WI38 (cell line): Measurements from ENCODE around the gene NXPH4.

Experiments used
- H3K4me3 ChIP-seq: 2 replicates; pipeline ENCODE4 v1.5.1; 2011; ENCODE audit warnings: low read depth, mild to moderate bottlenecking, control low read depth, low read length
- TF ChIP-seq, protein P1 (sequence below): IDR thresholded peaks from 2 replicates; pipeline ENCODE4 v1.5.1; 2012; ENCODE audit warnings: low read depth, mild to moderate bottlenecking, control low read depth, low read length

The NXPH4 gene

DNA sequence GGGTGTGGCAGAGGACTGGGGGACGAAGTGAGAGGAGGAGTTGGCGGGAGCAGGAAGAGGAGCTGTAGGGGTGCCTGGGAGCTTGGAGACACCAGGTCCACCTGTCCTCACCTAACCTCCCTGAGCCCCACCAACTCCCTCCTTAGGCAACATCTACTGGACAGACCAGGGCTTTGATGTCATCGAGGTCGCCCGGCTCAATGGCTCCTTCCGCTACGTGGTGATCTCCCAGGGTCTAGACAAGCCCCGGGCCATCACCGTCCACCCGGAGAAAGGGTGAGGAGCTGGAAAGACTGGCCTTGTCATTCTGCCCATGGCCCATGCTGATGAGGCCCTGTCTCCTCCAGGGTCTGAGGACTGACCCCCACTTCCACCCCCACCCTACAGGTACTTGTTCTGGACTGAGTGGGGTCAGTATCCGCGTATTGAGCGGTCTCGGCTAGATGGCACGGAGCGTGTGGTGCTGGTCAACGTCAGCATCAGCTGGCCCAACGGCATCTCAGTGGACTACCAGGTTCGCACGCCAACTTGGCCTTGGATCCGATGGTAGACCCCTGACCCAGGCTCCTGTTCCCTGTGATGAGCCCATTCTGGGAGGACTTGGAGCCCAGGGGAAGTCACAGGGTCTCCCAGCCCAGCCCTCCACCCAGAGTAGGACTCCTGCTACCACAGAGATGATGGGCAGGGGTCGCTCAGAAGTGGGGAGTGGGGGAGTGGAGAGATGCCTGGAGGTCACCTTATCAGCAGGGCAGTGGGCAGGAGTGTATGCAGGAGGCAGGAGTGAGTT, 32.5 kb upstream of the NXPH4 start:
- no peak overlapping the region for H3K4me3 ChIP-seq
- TF ChIP-seq, protein P1, sequence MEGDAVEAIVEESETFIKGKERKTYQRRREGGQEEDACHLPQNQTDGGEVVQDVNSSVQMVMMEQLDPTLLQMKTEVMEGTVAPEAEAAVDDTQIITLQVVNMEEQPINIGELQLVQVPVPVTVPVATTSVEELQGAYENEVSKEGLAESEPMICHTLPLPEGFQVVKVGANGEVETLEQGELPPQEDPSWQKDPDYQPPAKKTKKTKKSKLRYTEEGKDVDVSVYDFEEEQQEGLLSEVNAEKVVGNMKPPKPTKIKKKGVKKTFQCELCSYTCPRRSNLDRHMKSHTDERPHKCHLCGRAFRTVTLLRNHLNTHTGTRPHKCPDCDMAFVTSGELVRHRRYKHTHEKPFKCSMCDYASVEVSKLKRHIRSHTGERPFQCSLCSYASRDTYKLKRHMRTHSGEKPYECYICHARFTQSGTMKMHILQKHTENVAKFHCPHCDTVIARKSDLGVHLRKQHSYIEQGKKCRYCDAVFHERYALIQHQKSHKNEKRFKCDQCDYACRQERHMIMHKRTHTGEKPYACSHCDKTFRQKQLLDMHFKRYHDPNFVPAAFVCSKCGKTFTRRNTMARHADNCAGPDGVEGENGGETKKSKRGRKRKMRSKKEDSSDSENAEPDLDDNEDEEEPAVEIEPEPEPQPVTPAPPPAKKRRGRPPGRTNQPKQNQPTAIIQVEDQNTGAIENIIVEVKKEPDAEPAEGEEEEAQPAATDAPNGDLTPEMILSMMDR, result no peak

DNA sequence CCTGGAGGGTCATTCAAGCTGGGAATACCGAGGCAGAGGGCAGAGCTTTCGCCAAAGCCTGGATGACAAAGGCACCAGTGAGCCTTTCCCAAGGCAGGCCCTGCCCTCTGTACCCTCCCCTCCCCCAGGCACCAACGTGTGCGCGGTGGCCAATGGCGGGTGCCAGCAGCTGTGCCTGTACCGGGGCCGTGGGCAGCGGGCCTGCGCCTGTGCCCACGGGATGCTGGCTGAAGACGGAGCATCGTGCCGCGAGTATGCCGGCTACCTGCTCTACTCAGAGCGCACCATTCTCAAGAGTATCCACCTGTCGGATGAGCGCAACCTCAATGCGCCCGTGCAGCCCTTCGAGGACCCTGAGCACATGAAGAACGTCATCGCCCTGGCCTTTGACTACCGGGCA, 31.2 kb upstream of the NXPH4 start:
- H3K4me3 ChIP-seq, result no peak overlapping the region
- TF ChIP-seq, protein P1, result no peak

DNA sequence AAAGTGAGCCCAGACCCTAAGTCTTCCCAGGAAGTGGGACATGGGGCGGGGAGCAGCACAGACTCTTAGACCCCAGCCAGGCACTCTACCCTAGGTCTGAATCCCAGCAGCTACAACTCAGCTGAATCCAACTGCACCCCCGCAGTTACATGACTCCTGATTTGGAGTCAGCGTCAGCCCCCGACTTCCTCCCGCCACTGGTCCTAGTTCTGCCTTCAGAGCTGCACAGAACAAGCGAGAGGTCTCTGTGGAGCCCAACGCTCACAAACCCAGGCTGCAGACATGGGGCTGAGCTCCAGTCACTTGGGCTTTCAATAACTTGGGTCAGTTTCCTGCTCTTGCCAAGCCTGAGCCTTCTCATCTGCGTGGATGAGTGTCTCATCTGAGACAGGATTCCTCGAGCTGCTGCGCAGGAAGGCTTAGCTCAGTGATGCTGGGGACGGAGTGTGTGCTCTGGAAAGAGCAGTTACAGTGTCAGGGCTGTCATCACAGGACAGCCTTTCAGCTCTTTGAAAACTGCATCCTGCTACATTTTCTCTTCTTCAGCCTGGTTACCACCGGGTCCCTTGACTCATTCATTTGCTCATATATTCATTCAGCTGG, 30.6 kb upstream of the NXPH4 start:
- no peak overlapping the region for H3K4me3 ChIP-seq
- TF ChIP-seq, protein P1, result no peak

DNA sequence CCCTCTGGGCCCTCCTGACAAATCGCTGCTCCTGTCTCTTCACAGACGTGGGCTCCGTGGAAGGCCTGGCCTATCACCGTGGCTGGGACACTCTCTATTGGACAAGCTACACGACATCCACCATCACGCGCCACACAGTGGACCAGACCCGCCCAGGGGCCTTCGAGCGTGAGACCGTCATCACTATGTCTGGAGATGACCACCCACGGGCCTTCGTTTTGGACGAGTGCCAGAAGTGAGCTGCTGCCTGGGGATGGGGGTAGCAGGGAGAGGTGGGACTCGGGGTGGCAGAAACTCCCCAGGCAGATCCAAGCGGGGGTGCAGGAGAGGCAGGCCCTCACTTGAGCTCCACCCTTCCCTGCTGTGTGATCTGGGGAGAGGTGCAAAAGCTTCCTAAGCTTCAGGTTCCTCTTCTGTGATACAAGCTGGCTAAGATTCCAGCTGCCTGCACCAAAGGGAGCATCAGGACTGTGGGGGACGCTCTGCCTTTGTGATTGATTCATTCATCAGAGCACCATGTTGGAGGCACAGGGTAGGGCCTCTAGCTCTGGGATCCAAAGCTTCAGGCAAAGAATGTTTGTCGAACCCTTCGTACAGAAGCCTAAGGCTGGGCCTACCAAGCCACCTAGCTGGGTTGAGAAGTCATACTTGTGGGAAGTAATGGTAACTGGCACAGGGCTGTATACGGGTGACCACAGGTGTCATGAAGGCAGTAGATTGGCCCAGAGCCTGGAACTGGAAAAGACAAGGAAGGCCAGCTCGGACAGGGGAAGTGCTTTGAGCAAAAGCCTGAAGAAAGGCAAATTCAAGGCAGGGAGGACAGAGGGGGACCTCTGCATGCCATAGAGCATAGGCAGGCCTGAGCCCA, 29.1 kb upstream of the NXPH4 start:
- TF ChIP-seq, protein P1, result no peak
- no peak overlapping the region for H3K4me3 ChIP-seq

DNA sequence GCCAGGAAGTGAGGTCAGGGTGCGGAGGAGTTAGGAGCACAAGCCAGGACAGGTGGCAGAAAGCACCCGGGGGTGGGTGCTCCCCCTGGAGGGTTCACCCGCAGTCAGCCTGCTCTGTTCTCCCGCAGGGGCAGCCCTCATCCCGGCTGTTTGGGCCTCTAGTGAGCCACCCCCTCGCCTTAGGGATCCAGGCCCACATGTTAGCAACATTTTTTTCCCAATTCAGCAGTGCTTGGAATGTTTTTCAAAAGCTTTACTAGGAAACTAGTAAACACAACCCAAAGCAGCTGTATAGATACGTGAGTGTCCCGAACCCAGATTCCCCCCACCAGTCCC, 28.5 kb upstream of the NXPH4 start:
- H3K4me3 ChIP-seq, result no peak overlapping the region
- TF ChIP-seq, protein P1, result no peak

DNA sequence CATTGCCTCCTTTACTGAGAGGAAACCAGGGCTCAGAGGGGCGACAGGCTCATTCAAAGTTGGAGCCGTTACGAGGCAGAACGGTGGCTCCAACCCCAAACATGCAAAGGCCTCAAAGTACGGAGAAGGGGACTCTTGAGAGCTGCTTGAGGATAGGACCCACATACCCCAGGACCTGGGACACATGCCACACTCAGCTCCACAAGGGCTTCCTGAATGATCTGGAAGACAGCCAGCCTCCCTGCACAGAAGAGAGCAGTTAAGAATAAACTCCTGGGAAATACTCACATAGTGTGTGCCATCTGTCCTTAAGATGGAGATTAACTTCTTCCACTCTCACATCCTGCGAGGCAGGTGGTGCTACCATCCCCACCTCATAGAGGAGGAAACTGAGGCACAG, 26.6 kb upstream of the NXPH4 start:
- H3K4me3 ChIP-seq, result no peak overlapping the region
- TF ChIP-seq, protein P1, result no peak

DNA sequence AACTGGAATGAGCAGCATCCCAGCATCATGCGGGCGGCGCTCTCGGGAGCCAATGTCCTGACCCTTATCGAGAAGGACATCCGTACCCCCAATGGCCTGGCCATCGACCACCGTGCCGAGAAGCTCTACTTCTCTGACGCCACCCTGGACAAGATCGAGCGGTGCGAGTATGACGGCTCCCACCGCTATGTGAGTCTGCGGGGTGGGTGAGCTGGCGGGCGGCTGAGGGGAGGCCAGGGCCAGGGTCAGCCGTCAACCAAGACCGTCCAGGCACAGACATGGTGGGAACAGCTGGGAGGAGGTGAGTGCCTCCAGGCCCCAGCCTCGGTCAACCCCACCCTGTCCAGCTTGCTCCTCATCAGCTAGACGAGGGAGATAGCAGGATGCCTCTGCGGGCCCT, 25.8 kb upstream of the NXPH4 start:
- no peak overlapping the region for H3K4me3 ChIP-seq
- TF ChIP-seq, protein P1, result no peak
